A673 (cell line): ENCODE data around the gene FBXW12. TPM values are rescaled to one million over a fixed set of nuclear protein-coding genes. Genes with fewer than 3 reads are reported as not detected.

ENCODE experiments used
- BruUV-seq: library from RNA; stranded (reverse); fragments of 400-500 nt; replicated peaks from 2 replicates; lab custom pipeline; 2021; lab: Mats Ljungman, UMichigan
- CTCF ChIA-PET: fragments of 300-600 bp; sonication (Branson Sonifier 250); formaldehyde crosslinking; loops from one replicate; lab custom pipeline; 2022; ENCODE audit warnings: antibody characterized with exemption; lab: Charles Lee
- POLR2A ChIA-PET: fragments of 300-600 bp; sonication (Branson Sonifier 250); formaldehyde crosslinking; loops from one replicate; lab custom pipeline; 2022; ENCODE audit warnings: antibody characterized with exemption; ENCODE audit not compliant: low non-redundant PET; lab: Charles Lee
- DNase-seq: peaks from one replicate; pipeline ENCODE4 v3.0.0-alpha.2; 2015; ENCODE audit warnings: low spot score
- H3K27ac ChIP-seq: fragments of 200-600 bp; sonication (generic); 2 replicates; pipeline ENCODE4 v1.5.1; 2016; ENCODE audit warnings: mixed run types, low read depth, mild to moderate bottlenecking, mixed read lengths, antibody characterized with exemption, low read length; ENCODE audit not compliant: poor library complexity, severe bottlenecking
- H3K27me3 ChIP-seq: fragments of 200-600 bp; sonication (generic); replicated peaks from 2 replicates; pipeline ENCODE4 v1.6.1; 2017; ENCODE audit warnings: mixed run types, low read depth, mild to moderate bottlenecking, mixed read lengths, antibody characterized with exemption, low read length; ENCODE audit not compliant: insufficient read depth, poor library complexity
- H3K36me3 ChIP-seq: fragments of 200-600 bp; sonication (generic); 2 replicates; pipeline ENCODE4 v1.6.1; 2016; ENCODE audit warnings: mixed run types, mild to moderate bottlenecking, mixed read lengths, antibody characterized with exemption, low read length; ENCODE audit not compliant: insufficient read depth, poor library complexity, severe bottlenecking
- H3K4me1 ChIP-seq: fragments of 200-600 bp; sonication (generic); 2 replicates; pipeline ENCODE4 v1.6.1; 2017; ENCODE audit warnings: mixed run types, mild to moderate bottlenecking, mixed read lengths, antibody characterized with exemption, low read length; ENCODE audit not compliant: insufficient read depth, poor library complexity, severe bottlenecking
- H3K4me3 ChIP-seq: fragments of 200-600 bp; sonication (generic); 2 replicates; pipeline ENCODE4 v1.5.1; 2016; ENCODE audit warnings: low read depth, mixed run types, mild to moderate bottlenecking, mixed read lengths, low read length; ENCODE audit not compliant: poor library complexity, severe bottlenecking
- H3K9me3 ChIP-seq: fragments of 200-600 bp; sonication (generic); 2 replicates; pipeline ENCODE4 v1.6.1; 2016; ENCODE audit warnings: mixed run types, low read depth, mild to moderate bottlenecking, mixed read lengths, antibody characterized with exemption, low read length; ENCODE audit not compliant: poor library complexity, severe bottlenecking
- EZH2 ChIP-seq: fragments of 200-600 bp; sonication (generic); IDR thresholded peaks from 2 replicates; pipeline ENCODE4 v1.6.1; 2017; ENCODE audit warnings: borderline replicate concordance, low read depth, mild to moderate bottlenecking, mixed read lengths, antibody characterized with exemption, low read length; ENCODE audit not compliant: poor library complexity, severe bottlenecking
- intact Hi-C: fragments of 100-400 bp; cut with micrococcal nuclease; formaldehyde crosslinking; loops from one replicate; pipeline ENCODE4 v1.10.0; 2022; ENCODE audit not compliant: unreplicated experiment
- total RNA-seq: library from RNA; stranded (reverse); gene quantifications from 2 replicates; pipeline ENCODE4 v1.2.3, GENCODE V29; 2021
- TF ChIP-seq, protein P1 (sequence below): fragments of 300-800, 200-600 bp; sonication (generic); conservative IDR thresholded peaks from 2 replicates; pipeline ENCODE4 v1.5.1; 2017; ENCODE audit warnings: low read depth, mild to moderate bottlenecking, antibody characterized with exemption, low read length, moderate library complexity, mixed read lengths

FBXW12 gene
- total RNA-seq, 1 experiment from 2014 or later: 0.60 TPM

DNA sequence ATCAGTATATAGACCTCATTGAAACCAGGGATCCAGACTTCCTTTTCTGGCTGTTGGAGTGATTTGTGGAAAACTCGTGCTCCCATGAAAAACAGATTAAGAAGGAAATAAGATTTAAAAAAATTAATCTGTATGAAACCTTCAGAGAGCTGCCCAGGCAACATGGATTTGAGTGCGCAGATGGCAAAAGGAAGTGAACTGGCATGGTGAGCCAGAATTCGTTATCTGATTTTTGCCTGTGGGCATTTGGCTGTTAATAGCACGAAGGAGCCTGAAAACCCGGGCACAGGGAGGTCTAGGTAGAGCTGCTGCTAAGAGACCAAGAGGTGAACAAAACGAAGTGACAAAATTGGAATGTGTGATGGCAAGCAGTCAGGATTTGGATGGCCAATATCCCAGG lies 19.5 kb upstream of the FBXW12 start:
- no peak overlapping the region for H3K4me3 ChIP-seq
- intact Hi-C loops: no loop called here
- BruUV-seq: no TSS peak
- H3K27ac ChIP-seq: no peak overlapping the region
- H3K9me3 ChIP-seq: no peaks in the 10 kb centered on the region
- no peaks in the 10 kb centered on the region for H3K27me3 ChIP-seq
- no peaks in the 10 kb centered on the region for H3K36me3 ChIP-seq
- no peak for DNase-seq
- no peak for TF ChIP-seq EZH2
- TF ChIP-seq, protein P1, sequence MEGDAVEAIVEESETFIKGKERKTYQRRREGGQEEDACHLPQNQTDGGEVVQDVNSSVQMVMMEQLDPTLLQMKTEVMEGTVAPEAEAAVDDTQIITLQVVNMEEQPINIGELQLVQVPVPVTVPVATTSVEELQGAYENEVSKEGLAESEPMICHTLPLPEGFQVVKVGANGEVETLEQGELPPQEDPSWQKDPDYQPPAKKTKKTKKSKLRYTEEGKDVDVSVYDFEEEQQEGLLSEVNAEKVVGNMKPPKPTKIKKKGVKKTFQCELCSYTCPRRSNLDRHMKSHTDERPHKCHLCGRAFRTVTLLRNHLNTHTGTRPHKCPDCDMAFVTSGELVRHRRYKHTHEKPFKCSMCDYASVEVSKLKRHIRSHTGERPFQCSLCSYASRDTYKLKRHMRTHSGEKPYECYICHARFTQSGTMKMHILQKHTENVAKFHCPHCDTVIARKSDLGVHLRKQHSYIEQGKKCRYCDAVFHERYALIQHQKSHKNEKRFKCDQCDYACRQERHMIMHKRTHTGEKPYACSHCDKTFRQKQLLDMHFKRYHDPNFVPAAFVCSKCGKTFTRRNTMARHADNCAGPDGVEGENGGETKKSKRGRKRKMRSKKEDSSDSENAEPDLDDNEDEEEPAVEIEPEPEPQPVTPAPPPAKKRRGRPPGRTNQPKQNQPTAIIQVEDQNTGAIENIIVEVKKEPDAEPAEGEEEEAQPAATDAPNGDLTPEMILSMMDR: no peak
- ChIA-PET CTCF (no interaction called here), POLR2A (no interaction called here)
- no peaks in the 10 kb centered on the region for H3K4me1 ChIP-seq

DNA sequence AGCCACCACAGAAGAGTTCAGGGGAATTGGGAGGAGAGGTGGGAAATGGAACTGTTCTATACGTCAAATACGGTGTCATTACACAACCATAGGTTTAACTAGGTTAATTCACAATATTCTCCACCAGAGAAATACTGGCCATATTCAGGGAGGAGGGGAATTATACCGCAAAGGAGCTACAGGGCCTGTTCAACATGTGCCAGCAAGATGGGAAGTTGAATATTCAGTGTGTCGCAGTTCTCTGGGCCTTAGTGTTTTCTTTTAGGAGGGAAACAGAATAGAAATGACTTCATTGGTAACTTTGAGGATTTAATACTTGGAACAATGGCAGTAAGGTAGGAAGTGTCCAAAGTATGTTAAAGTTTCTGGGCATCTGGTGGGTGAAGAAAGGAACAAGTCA lies 18.0 kb upstream of the FBXW12 start:
- no peaks in the 10 kb centered on the region for H3K27me3 ChIP-seq
- H3K27ac ChIP-seq: no peak overlapping the region
- POLR2A ChIA-PET: interaction anchor here (0.7 kb wide), 1 partner anchor 10 kb away, joined by 34 read pairs; no protein-coding TSS in a partner anchor
- H3K4me1 ChIP-seq: no peaks in the 10 kb centered on the region
- DNase-seq: no peak
- no peak overlapping the region for H3K4me3 ChIP-seq
- CTCF ChIA-PET: no interaction called here
- no peaks in the 10 kb centered on the region for H3K9me3 ChIP-seq
- H3K36me3 ChIP-seq: no peaks in the 10 kb centered on the region
- BruUV-seq: no TSS peak
- intact Hi-C loops: no loop called here
- no peak for TF ChIP-seq EZH2
- TF ChIP-seq, protein P1: no peak

DNA sequence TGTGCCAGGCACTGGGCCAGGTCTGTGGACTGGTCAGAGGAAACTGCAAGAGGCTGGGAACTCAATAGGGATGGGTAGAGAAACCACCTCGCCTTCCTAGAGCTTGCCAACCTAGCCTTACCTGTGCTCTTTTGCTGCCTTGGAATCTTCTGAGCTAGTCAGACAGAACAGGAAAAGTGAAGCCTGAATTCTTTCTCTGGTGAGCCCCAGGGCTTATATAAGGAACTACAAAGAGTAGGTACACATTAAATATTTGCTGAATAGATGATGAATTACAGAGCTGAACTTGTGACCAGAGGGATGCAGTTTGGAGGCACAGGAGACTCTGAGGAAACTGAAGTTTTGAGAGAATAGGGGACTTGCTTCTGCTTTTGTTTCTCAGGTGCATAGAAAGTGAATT lies 15.6 kb upstream of the FBXW12 start:
- no peaks in the 10 kb centered on the region for H3K4me1 ChIP-seq
- no peaks in the 10 kb centered on the region for H3K9me3 ChIP-seq
- TF ChIP-seq EZH2: no peak
- TF ChIP-seq, protein P1: no peak
- no peak for DNase-seq
- no TSS peak for BruUV-seq
- H3K27ac ChIP-seq: no peak overlapping the region
- CTCF ChIA-PET: no interaction called here
- no peaks in the 10 kb centered on the region for H3K27me3 ChIP-seq
- POLR2A ChIA-PET: no interaction called here
- H3K36me3 ChIP-seq: no peaks in the 10 kb centered on the region
- H3K4me3 ChIP-seq: no peak overlapping the region
- intact Hi-C loops: no loop called here
